HG03064 (cell line): ENCODE measurements around the gene IQSEC1.

ENCODE experiments used
- ATAC-seq: cut with Tn5 transposase; IDR thresholded peaks from one replicate; pipeline ENCODE4 v1.9.1; 2021; ENCODE audit warnings: low read depth; ENCODE audit not compliant: unreplicated experiment

IQSEC1 gene

DNA sequence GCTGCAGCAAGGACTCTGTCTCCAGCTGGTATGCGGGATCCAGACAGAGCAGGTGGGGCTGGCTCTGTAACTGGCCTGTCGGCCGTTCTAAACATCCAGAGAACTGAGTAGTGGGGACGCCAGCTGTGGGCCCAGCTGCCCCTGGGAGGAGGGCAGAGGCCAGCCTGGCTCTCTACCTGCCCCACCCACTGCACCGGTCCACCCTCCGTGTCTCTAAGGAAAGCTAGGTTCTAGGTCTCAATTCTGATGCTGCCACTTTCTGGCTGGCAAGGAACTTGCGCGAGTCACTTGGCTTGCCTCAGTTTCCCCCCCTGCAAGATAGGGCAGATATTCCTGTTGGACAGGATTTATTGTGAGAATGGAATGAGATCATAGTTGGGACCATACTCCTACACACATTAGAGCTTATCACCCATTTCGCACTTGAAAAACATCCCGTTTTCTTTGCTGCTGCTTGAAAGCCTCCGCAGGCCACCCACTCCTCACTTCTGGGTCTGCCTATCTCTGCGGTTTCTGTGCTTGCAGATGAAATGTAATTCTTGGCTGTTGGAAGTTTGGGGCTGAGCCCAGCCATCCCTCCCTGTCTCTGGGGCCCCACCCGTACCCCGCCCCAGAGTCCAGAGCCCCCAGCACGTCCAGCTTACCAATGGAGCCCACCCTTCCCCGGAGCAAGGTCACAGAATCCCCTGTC is 65.8 kb downstream of the IQSEC1 start:
- ATAC-seq = no peak

DNA sequence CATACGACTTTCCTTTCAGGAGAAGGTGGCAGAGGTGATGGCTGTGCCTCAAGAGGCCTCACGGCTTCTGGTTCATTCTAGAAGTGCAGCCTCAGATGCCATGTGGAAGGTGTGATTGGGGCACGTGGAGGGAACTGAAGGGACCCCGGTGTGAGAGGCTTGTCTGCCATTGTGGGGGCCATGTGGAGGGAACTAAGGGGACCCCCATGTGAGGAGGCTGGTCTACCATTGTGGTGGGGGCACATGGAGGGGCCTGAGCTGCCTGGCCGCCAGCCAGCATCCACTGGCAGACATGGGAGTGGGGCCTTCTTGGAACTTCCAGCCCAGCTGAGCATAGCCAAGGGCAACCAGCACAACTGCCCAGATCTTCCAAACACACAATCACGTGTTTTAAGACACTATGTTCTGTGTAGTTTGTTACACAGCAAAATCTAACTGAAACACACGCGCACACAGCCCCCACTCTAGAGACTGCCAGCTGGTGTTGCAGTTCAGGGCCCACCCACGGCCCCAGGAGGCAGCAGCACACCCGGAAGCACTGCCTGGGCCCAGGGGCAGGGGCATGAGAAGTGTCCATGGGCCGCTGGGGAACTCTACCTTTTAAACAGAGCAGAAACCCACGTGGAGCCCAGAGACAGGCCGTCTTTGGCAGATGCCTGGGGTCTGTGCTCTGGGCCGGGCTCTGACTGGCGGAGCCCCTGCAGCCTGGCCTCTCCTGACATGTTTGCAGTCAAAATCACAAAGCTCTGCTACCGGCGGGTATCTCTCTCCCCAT is 66.8 kb downstream of the IQSEC1 start:
- ATAC-seq = no peak

- ATAC-seq = no peak
Observed at GRCh38 chr3:13005301-13005700, 67.9 kb downstream of the IQSEC1 start.

DNA sequence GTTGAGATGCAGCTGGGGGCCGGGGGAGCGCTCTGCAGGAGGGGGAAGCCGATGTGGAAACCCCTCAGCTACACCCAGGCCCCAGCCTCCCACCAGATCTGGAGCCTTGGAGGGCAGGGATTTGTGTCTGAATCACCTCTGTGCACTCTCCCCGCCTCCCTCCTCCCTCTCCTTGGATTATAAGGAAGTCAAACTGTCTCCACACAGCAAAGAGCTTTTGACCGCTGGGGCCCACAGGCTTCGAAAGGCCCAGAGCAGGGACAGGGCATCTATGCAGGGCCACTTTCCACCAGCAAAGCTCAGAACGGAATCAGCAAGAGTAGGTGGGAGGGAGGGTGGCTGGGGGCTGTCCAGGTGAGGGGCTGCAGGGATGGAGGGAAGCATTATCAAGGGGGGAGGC is 68.9 kb downstream of the IQSEC1 start:
- ATAC-seq = no peak

DNA sequence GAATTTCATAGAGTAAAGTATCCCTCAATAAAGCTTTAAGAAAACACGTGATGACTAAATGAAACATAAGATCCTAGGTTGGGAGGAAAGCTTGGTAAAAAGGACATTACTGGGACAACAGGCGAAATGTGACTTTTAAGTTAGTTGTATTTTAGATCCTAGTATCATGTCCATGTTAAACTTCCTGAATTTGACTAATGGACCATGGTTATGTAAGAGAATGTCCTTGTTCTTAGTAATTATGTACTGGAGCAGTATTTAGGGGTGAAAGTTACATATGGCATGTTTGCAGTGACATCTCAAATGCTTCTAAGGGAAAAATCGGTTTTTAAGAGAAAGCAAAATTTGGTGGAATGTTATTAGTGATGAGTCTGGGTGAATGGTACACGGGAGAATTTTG is 69.6 kb downstream of the IQSEC1 start:
- no peak for ATAC-seq

DNA sequence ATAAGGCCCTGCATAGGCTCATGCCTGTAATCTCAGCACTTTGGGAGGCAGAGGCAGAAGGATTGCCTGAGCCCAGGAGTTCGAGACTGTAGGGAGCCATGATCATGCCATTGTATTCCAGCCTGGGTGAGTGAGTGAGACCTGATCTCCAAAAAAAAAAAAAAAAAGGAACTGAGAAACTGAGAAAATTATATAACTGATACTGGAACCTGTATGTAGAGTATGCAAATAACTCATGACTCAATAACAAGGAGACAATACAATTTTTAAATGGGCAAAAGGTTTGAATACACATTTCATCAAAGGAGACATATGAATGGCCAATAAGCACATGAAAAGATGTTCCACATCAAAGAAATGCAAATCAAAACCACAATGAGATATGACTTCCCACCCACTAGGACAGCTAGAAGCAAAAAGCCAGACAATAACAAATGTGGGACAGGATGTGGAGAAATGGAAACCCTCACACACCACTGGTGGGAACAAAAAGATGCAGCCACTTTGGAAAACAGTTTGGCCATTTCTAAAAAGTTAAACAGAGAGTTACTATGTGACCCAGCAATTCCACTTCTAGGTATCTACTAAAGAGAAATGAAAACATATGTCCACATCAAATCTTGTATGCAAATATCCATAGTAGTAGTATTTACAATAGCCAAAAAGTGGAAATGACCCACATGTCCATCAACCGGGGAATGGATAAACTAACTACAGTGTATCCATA is 70.7 kb downstream of the IQSEC1 start:
- ATAC-seq = peak; percentile 47

DNA sequence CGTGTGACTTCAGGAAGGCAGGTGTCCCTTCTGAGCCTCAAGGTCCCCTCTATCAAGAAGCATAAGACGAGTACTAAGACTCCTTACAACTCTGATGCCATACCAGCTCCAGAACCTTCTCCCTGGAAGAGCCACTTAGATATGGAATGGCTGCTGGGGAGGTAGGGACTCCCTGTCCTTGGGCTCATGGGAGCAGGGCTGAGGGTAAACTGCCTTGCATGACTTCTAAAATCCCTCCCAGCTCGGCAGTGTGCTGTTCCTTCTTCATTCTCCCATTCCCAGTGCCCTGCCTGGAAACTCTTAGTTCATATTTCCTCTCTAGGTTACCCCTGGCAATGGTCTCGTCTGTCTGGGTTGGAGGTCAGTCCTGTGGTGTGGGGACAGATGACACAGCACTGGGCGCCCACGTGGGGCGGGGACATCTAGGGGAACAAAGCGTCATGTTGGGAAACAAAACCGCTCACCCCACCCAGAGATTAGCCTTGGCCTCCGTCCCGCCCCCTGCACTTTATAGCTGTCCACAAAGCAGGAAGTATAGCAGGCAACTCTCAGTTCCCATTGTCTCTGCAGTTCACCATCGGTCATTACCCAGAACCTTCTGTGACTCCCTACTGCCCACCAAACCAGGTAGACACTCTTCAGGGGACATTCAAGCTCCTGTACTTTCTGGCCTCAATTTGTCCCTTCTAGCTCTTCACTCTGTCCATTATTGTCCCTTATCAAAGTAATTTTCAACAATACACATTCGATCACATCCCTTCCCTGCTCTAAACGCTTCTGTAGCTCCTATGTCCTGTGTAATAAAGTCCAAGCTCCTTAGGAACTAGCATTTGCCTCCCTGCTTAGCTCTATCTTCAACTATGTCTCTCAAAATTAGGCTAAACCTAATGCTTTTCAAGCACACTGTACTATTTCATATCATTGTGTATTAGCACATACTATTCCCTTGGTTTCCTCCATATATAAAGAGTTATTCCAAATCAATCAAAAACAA is 73.8 kb downstream of the IQSEC1 start:
- ATAC-seq = no peak

- ATAC-seq = no peak
Observed at GRCh38 chr3:12998648-12999047, 74.6 kb downstream of the IQSEC1 start.

- no peak for ATAC-seq
Observed at GRCh38 chr3:12997387-12997786, 75.8 kb downstream of the IQSEC1 start.

DNA sequence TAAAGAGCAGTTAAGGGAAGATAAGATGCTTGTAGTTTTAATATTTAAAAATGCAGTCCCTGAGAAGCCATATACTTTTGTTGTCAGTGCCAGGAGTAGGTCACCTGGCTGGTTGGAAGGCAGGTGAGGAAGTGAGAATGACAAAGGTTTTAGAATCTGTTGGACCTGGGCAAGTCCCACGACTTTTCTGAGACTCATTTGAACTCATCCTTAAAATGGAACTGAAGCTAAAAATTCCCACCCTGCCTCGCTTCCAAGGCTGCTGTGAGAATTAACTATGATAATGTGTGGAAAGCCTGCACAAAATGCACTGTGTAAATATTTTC is 77.1 kb downstream of the IQSEC1 start:
- ATAC-seq = no peak

- no peak for ATAC-seq
Observed at GRCh38 chr3:12995389-12996180, 77.6 kb downstream of the IQSEC1 start.

GRCh38 chr3:12994607-12995388 is 78.4 kb downstream of the IQSEC1 start:
- peak; percentile 71 for ATAC-seq

DNA sequence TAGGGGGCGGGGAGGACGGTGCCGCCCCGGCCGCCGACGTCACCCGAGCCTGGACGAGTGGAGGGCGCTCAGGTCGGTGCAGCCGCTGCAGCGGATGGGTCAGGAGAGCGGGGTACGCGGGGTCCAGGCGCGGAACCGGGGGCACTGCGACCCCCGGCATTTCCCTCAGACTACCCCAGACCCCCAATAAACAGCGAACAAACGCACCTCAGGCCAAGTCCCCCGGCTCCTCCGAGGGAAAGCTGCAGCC is 78.9 kb downstream of the IQSEC1 start:
- no peak for ATAC-seq

DNA sequence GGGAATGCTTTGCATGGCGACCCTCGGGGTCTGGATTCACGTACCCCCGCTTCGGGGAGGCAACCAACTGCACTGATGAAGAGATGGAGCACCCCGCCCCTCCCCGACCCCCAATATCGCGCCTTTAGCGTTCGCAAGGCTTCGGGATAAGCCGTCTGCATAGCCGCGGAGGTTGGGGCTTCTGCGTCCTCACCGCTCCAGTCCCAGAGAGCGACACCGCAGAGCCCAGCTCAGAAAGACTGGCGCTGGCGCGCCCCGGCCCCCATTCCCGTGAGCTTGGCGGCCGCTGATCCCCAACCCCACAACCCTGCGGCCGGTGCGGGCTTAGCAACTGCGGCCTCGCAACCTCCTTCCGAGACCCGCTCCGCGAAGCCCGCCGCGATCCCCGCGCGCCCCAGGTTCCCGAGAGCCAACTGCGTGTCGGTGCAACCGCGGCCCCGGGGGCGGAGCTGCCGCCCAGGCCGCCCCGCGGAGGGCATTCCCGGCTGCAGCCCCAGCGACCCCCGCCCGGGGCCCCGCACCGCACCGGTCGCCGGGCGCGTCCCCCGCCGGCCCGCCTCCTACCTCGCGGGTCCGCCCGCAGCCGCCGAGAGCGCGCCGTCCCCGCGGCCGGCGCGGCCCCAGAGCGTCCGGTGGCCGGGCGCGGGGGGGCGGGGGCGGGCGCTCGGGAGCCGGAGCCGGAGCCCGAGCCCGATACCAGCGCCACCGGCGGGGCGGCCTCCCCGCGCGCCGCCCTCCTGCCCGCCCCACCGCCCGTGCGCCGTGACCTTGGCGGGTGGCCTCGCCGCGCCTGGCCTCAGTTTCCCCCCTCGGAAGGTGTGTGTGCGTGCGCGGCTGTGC is 79.5 kb downstream of the IQSEC1 start:
- ATAC-seq = no peak

DNA sequence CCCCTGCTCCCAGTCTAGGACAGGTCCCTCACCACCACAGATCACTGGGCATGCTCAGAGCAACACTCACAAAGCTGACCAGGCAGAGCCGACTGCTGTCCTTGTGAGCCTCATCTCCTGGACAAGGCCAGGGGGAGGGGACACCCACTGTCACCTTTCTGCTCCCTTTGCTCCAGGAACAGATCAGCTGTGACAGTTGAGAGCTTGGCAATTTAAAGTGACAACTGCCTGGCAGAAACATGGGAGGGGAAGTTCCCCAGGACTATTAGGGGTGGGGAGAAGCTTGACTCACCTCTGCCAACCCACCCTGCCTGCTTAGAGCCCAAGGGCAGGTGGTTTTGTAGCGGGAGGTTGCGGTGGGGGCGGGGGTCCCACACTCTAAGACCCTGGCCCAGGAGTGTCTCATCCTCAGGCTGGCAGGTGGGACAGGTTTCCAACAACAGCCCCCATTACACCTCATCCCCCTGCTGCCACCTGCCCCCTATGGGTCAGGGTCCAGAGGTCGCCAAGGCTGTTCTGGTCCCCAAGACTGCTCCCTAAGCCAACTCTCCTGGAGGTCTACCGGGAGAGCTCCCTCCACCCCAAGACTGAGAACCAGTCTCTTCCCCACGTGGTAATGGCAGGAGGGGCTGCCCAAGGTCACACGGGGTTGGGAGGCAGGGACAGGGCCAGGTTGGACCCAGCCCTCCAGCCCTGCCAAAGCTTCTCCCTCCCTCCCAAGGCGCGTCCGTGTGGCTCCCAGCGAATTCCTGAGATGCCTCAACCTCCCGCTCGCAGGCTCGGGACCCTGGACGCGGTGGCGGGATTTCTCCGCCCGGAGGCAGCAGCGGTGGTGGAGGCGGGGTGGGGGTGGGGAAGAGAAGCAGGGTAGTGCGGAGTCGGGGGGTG is 80.4 kb downstream of the IQSEC1 start:
- no peak for ATAC-seq

- ATAC-seq = no peak
Observed at GRCh38 chr3:12991861-12992281, 81.4 kb downstream of the IQSEC1 start.

DNA sequence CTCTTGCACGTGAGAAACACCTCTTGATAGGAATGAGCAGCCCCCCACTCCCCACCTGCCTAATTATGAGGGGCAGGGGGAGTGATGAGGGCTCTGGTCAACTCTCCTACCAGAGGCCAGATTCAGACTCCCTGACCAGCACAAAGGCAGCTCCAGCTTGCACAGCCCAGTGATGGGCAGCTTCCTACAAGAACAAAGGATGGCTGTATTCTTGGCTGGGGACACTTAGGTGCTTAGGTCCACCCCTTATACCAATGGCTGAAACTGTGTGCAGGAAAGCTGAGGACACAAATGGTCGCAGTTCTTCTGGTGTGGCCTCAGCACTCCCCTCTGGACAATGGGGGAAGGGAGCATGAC is 81.8 kb downstream of the IQSEC1 start:
- no peak for ATAC-seq
